ENCODE measurements around the gene DDX27.
A peak's percentile ranks its signal among the peaks of the same experiment; 100 is the strongest.

The DDX27 gene

DNA sequence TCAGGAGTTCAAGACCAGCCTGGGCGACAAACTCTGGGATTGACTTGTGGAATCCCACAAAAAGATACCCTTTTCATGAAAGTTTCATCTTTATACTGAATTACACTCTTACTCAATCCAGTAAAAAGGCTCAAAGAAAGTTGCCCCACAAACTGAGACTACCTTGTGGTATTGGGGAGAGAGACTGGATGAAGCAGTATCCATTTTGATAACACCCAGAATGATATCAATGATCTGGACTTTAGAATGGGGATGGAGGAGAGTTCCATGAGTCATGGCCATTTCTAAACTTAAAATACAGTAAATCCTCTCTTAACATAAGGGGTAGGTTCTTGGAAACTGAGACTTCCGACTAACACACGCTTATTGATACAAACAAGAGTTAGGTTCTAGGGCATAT lies 35.8 kb upstream of the DDX27 start:
- TF ChIP-seq FOXP2 (optimal IDR thresholded peaks at IDR 0.05; ENCODE audit: borderline replicate concordance, extremely low read depth, extremely low read length, insufficient read depth) (no peak), POLR2AphosphoS5 (IDR thresholded peaks at IDR 0.05; ENCODE audit: low read depth, low read length) (no peak), SIN3A (IDR thresholded peaks at IDR 0.05; ENCODE audit: borderline replicate concordance, insufficient read depth, low read length) (no peak), TAF1 (IDR thresholded peaks at IDR 0.05; ENCODE audit: borderline replicate concordance, insufficient read depth, low read length) (no peak), REST (IDR thresholded peaks at IDR 0.05; ENCODE audit: insufficient read depth in 1 of 2, low read depth in 2 of 2, low read length in 2 of 2) (no peak)

GRCh38 chr20:49184691-49185070 lies 34.5 kb upstream of the DDX27 start:
- TF ChIP-seq POLR2AphosphoS5 (IDR thresholded peaks at IDR 0.05; ENCODE audit: low read depth, low read length) (no peak), TAF1 (IDR thresholded peaks at IDR 0.05; ENCODE audit: borderline replicate concordance, insufficient read depth, low read length) (no peak), FOXP2 (optimal IDR thresholded peaks at IDR 0.05; ENCODE audit: borderline replicate concordance, extremely low read depth, extremely low read length, insufficient read depth) (no peak), REST (IDR thresholded peaks at IDR 0.05; ENCODE audit: insufficient read depth in 1 of 2, low read depth in 2 of 2, low read length in 2 of 2) (no peak), SIN3A (IDR thresholded peaks at IDR 0.05; ENCODE audit: borderline replicate concordance, insufficient read depth, low read length) (no peak)

GRCh38 chr20:49185071-49185761 lies 34.0 kb upstream of the DDX27 start:
- no peak for TF ChIP-seq SIN3A (IDR thresholded peaks at IDR 0.05; ENCODE audit: borderline replicate concordance, insufficient read depth, low read length)
- no peak for TF ChIP-seq TAF1 (IDR thresholded peaks at IDR 0.05; ENCODE audit: borderline replicate concordance, insufficient read depth, low read length)
- no peak for TF ChIP-seq FOXP2 (optimal IDR thresholded peaks at IDR 0.05; ENCODE audit: borderline replicate concordance, extremely low read depth, extremely low read length, insufficient read depth)
- no peak for TF ChIP-seq REST (IDR thresholded peaks at IDR 0.05; ENCODE audit: insufficient read depth in 1 of 2, low read depth in 2 of 2, low read length in 2 of 2)
- no peak for TF ChIP-seq POLR2AphosphoS5 (IDR thresholded peaks at IDR 0.05; ENCODE audit: low read depth, low read length)

DNA sequence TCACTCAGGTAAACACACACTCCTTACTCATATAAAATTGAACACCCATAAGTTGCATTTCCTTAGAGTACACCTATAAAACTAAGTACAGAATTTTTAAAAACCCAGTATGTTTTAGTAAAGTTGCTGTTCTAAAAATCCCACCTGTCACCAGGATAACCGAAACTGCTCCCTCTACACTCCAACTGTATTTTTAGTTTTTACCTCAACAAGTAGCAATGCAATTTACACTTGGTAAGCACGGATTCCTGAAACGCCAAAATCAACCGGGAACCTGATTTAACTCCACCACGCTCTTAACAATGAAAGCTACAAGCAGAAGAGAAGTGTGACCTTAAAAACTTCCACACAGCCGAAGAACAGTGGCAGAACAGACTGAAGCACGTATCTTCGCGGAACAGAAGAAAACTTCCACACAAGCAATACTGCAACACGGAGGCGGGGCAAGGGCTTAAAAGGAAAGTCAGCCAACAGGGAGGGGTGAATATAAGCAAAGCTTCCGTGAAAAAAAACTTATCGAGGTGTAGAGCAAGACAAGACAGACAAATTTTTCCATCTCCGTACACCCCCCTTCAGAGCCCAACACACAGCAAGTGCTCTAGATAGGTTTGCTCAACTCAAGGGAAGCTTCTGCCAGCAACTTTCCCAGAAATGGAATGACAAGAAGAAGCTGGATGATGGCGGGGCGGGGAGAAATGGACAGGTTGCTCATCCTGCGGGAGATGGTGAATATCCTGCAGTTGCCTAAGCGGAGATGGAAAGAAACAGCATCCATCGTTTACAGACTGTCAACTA lies 32.5 kb upstream of the DDX27 start:
- peak; percentile 62; the same call in 1 of the 2 replicates for TF ChIP-seq SIN3A (IDR thresholded peaks at IDR 0.05; ENCODE audit: borderline replicate concordance, insufficient read depth, low read length)
- TF ChIP-seq POLR2AphosphoS5 (IDR thresholded peaks at IDR 0.05; ENCODE audit: low read depth, low read length) = no peak
- TF ChIP-seq TAF1 (IDR thresholded peaks at IDR 0.05; ENCODE audit: borderline replicate concordance, insufficient read depth, low read length) = peak; percentile 15; the same call in 1 of the 2 replicates
- TF ChIP-seq REST (IDR thresholded peaks at IDR 0.05; ENCODE audit: insufficient read depth in 1 of 2, low read depth in 2 of 2, low read length in 2 of 2) = no peak
- TF ChIP-seq FOXP2 (optimal IDR thresholded peaks at IDR 0.05; ENCODE audit: borderline replicate concordance, extremely low read depth, extremely low read length, insufficient read depth) = no peak

Data from PFSK-1 (cell line).